IPS DF 6.9 (cell line): ENCODE data around the gene SPTBN1.

Source experiments
- DNase-seq: peaks from one replicate; pipeline ENCODE4 v3.0.0-alpha.2; 2013; ENCODE audit warnings: low read depth, low spot score
- H3K27ac ChIP-seq: one replicate; pipeline ENCODE4 v1.5.1; 2013; ENCODE audit warnings: low read length, control low read depth
- H3K27me3 ChIP-seq: 2 replicates; pipeline ENCODE4 v1.6.1; 2013; ENCODE audit warnings: mild to moderate bottlenecking, low read length; ENCODE audit not compliant: control insufficient read depth, insufficient read depth
- H3K36me3 ChIP-seq: 2 replicates; pipeline ENCODE4 v1.6.1; 2013; ENCODE audit warnings: low read length; ENCODE audit not compliant: control insufficient read depth, insufficient read depth
- H3K4me1 ChIP-seq: 2 replicates; pipeline ENCODE4 v1.6.1; 2013; ENCODE audit warnings: low read length; ENCODE audit not compliant: control insufficient read depth, insufficient read depth
- H3K4me3 ChIP-seq: 2 replicates; pipeline ENCODE4 v1.5.1; 2013; ENCODE audit warnings: mild to moderate bottlenecking, low read length
- H3K9me3 ChIP-seq: 2 replicates; pipeline ENCODE4 v1.6.1; 2013; ENCODE audit warnings: low read length, inconsistent platforms; ENCODE audit not compliant: control insufficient read depth, insufficient read depth
- WGBS: extraction: QIAGEN DNeasy Blood & Tissue Kit; methylation state at CpG from one replicate; pipeline ENCODE4 v1.1.7; 2013; ENCODE audit warnings: mixed read lengths, missing lambda C conversion rate; ENCODE audit not compliant: insufficient read length, insufficient coverage; 5-methylcytosine and 5-hydroxymethylcytosine counted together

SPTBN1 gene

GRCh38 chr2:54559593-54560145 is 103.5 kb downstream of the SPTBN1 start:
- Histone ChIP-seq H3K4me3 (peak overlapping the region; percentile 97), H3K4me1 (peaks cover 5% of the 10 kb centered on the region; the same call in 1 of the 2 replicates), H3K9me3 (no peaks in the 10 kb centered on the region), H3K36me3 (no peaks in the 10 kb centered on the region), H3K27ac (no peak overlapping the region), H3K27me3 (no peaks in the 10 kb centered on the region)
- WGBS, result no CpG with 5 or more reads among the region's 9 CpGs
- no peak for DNase-seq

DNA sequence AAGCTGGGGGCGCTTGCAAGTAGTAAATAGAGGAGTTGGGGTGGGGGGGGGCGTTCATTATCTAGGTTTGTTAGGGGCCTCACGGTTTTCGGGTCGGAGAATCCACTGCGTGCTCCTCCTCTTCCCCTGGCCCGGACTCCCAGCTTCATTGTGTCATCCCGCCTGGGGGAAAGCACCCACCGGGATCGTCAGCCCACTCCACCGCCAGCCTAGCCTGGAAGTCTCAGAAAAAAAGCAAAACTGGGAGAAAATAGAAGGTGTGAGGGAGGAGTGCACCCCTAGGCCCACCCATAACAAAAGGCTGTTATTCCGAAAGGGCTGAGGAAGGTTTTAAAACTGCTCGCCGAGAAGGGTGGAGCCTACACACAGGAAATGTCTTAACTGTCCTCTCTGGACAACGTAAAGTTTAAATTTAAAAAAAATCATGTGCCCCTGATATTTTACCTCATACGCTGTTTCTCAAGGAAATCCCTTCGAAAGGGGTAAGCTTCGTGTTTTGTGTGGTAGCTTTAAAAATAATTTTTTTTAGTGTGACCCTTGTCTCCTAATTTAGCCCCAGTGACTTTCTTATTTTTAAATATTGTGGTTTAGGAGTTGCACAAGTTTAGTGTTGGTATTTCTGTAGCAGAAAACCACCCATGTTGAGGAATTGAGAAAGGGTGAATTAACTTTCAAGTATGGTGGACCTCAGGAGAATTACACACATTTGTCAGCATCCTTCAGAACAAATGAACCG is 104.2 kb downstream of the SPTBN1 start:
- no peak overlapping the region for H3K27ac ChIP-seq
- H3K4me3 ChIP-seq, result peak overlapping the region; percentile 97; the same call in 1 of the 2 replicates
- H3K4me1 ChIP-seq, result peaks cover 5% of the 10 kb centered on the region; the same call in 1 of the 2 replicates
- DNase-seq, result no peak
- H3K27me3 ChIP-seq, result no peaks in the 10 kb centered on the region
- no CpG with 5 or more reads among the region's 19 CpGs for WGBS
- no peaks in the 10 kb centered on the region for H3K36me3 ChIP-seq
- H3K9me3 ChIP-seq, result no peaks in the 10 kb centered on the region

- Histone ChIP-seq H3K36me3 (no peaks in the 10 kb centered on the region), H3K9me3 (no peaks in the 10 kb centered on the region), H3K4me3 (no peak overlapping the region), H3K27ac (no peak overlapping the region), H3K27me3 (no peaks in the 10 kb centered on the region), H3K4me1 (peaks cover 5% of the 10 kb centered on the region; the same call in 1 of the 2 replicates)
- no peak for DNase-seq
- WGBS, result no CpG with 5 or more reads among the region's 4 CpGs
Observed at GRCh38 chr2:54561010-54561409, 104.9 kb downstream of the SPTBN1 start.

- Histone ChIP-seq H3K9me3 (no peaks in the 10 kb centered on the region), H3K36me3 (no peaks in the 10 kb centered on the region), H3K27me3 (no peaks in the 10 kb centered on the region), H3K4me1 (peaks cover 3% of the 10 kb centered on the region; the same call in 1 of the 2 replicates), H3K27ac (no peak overlapping the region), H3K4me3 (no peak overlapping the region)
- WGBS, result no CpG with 5 or more reads among the region's 2 CpGs
- DNase-seq, result no peak
Observed at GRCh38 chr2:54564439-54564838, 108.3 kb downstream of the SPTBN1 start.

GRCh38 chr2:54565551-54565950 is 109.4 kb downstream of the SPTBN1 start:
- DNase-seq, result no peak
- no peak overlapping the region for H3K27ac ChIP-seq
- peaks cover 9% of the 10 kb centered on the region; the same call in 1 of the 2 replicates for H3K4me1 ChIP-seq

DNA sequence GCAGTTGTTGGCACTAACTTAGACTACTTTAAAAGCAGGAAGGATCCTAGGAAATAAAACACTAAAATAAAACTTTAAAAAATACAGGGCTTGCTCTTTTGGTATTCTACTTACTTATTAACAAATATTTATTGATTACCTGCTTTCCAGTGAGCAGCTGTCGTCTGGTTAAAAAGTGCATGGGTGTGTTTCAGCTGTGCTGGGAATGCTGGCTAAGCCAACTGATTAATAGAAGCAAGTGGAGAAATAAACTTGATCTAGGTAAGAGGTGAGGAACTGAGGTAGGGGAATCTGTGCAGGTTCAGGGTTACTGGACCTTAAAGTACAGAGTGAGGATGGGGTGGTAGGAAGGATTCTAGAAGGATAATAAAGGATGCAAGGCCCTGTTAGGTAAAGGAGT is 110.8 kb downstream of the SPTBN1 start:
- Histone ChIP-seq H3K4me1 (peaks cover 9% of the 10 kb centered on the region; the same call in 1 of the 2 replicates), H3K9me3 (no peaks in the 10 kb centered on the region), H3K27ac (no peak overlapping the region), H3K36me3 (no peaks in the 10 kb centered on the region), H3K4me3 (no peak overlapping the region), H3K27me3 (no peaks in the 10 kb centered on the region)
- DNase-seq, result no peak
- WGBS, result no CpG with 5 or more reads among the region's 1 CpG

More at GRCh38 chr2:54565551-54565950, 109.4 kb downstream of the SPTBN1 start:
- Histone ChIP-seq H3K4me3 (no peak overlapping the region), H3K27me3 (no peaks in the 10 kb centered on the region), H3K36me3 (no peaks in the 10 kb centered on the region), H3K9me3 (no peaks in the 10 kb centered on the region)

DNA sequence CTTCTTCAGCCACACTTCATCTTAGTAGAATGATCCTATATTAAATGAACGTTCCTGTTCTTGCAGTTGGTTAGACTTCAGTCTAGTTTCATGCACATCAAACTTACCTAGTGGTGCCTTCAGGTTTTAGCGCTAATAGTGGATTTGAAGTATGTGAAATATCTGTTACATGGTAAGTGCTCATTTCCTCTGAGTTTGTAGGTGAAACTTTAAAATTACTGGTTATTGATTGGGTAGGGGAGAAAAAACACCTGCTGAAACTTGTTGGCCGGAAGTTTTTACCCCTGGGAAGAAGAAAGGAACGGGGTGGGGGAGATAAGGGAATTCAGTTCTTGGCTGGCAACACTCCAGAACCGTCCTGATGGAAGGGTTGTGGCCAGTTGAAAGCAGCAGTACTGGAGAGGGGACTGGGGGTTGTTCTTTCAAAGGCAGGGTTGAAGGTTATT is 112.8 kb downstream of the SPTBN1 start:
- Histone ChIP-seq H3K27ac (no peak overlapping the region), H3K27me3 (no peaks in the 10 kb centered on the region), H3K4me3 (no peak overlapping the region), H3K4me1 (peaks cover 10% of the 10 kb centered on the region), H3K9me3 (no peaks in the 10 kb centered on the region), H3K36me3 (no peaks in the 10 kb centered on the region)
- no peak for DNase-seq
- WGBS, result no CpG with 5 or more reads among the region's 5 CpGs

DNA sequence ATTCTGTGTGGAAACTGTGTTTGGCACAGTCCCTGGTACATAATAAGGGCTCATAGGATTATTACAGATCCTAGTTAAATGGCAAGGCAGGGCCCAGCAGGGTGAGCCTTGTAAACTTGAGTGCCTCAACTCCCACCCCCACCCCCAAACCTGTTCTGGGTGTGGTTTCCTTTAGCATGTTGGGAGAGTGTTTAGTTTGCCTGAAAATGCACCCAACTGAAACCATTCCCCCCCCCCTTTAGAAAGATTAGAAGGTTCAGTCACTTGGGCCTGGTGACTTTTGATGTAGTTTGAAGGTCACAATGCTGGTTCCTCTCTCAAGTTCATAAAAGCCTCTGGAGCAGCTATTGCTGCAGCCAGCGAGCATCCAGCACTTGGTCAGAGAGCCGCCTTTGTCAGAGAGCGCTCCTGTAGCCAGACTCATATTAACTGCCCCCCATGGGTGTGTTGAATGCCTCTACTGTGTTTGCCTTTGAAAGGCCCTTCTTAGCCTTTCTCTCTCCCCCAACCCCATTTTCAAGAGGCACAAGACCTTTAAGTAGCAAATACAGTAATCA is 113.7 kb downstream of the SPTBN1 start:
- Histone ChIP-seq H3K27ac (no peak overlapping the region), H3K36me3 (no peaks in the 10 kb centered on the region), H3K4me1 (peaks cover 8% of the 10 kb centered on the region), H3K4me3 (no peak overlapping the region), H3K27me3 (no peaks in the 10 kb centered on the region), H3K9me3 (no peaks in the 10 kb centered on the region)
- no CpG with 5 or more reads among the region's 3 CpGs for WGBS
- DNase-seq, result no peak

- no peak overlapping the region for H3K4me3 ChIP-seq
- no peaks in the 10 kb centered on the region for H3K36me3 ChIP-seq
- H3K9me3 ChIP-seq, result no peaks in the 10 kb centered on the region
- no peak for DNase-seq
- peaks cover 8% of the 10 kb centered on the region for H3K4me1 ChIP-seq
- no CpG with 5 or more reads among the region's 5 CpGs for WGBS
- H3K27me3 ChIP-seq, result no peaks in the 10 kb centered on the region
- no peak overlapping the region for H3K27ac ChIP-seq
Observed at GRCh38 chr2:54570321-54570855, 114.3 kb downstream of the SPTBN1 start.

DNA sequence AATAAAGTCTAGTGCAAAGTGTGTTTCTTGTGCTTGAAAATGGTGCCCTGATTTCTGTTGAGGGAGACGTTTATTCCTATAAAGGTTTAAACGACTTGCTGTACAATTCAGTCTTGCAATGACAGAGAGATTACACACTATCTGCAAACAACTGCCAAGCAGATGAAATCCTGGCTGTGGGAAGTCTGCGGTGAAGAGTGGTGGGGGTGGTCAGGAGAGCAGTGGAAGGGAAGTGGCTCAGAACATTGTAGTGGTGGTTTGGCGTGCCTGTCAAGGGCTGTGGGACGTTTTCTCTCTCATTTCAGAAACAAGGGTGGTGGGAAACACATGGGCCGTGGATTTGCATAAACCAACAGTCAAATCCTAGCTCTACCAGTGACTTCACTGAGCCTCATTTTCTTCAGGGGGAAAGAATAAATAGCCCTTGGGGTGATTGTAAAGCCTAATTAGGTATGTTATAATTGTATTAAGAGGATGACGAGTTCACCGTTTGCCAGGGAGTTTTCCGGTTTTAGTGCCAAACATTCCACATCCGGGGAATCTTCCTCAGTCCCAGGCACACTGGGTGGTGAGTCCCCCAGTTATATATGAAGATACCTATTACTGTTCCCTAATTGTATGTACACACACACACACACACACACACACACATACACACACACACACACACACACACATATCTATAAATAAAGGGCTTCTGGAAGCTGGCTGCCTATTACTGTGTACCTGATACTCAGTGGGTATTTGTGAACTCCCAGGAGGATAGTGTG is 115.0 kb downstream of the SPTBN1 start:
- Histone ChIP-seq H3K36me3 (no peaks in the 10 kb centered on the region), H3K27ac (no peak overlapping the region), H3K4me3 (no peak overlapping the region), H3K4me1 (peaks cover 10% of the 10 kb centered on the region), H3K27me3 (no peaks in the 10 kb centered on the region), H3K9me3 (no peaks in the 10 kb centered on the region)
- no CpG with 5 or more reads among the region's 10 CpGs for WGBS
- no peak for DNase-seq
